Measurements from ENCODE around the gene CBFB.

- TF ChIP-seq CTCF (conservative IDR thresholded peaks at IDR 0.05 in 1 of 2, IDR thresholded peaks at IDR 0.05 in 1 of 2; ENCODE audit: extremely low read depth in 1 of 2, insufficient read depth in 1 of 2, low read depth in 1 of 2, low read length in 2 of 2): no peak
- TF ChIP-seq EZH2 (IDR thresholded peaks at IDR 0.05; ENCODE audit: borderline replicate concordance, low read length): no peak
These were observed 48.9 kb downstream of the CBFB start for GRCh38 chr16:67077871-67078270.

All from mammary epithelial cell (primary cell).